Transverse colon (tissue), 4 donors: ENCODE data around the gene RPL19. TPM values are rescaled to one million over a fixed set of nuclear protein-coding genes. Genes with fewer than 3 reads are reported as not detected.

ENCODE experiments used
- DNase-seq: peaks from one replicate; pipeline ENCODE4 v3.0.0-alpha.2; 2019
- H3K27ac ChIP-seq, 4 donors: fragments of 200-600 bp; sonication (generic); 2 replicates each; pipeline ENCODE4 v1.5.1; 2016 to 2018; ENCODE audit warnings: inconsistent platforms in 4 of 4
- H3K27me3 ChIP-seq: fragments of 200-600 bp; sonication (generic); 2 replicates; pipeline ENCODE4 v1.5.1; 2017; ENCODE audit warnings: inconsistent platforms
- H3K36me3 ChIP-seq, 4 donors: fragments of 200-600 bp; sonication (generic); 2 replicates each; pipeline ENCODE4 v1.5.1; 2017 to 2019; ENCODE audit warnings: inconsistent platforms in 4 of 4
- H3K4me1 ChIP-seq, 4 donors: fragments of 200-600 bp; sonication (generic); 2 replicates each; pipeline ENCODE4 v1.5.1; 2017 to 2020; ENCODE audit warnings: inconsistent platforms in 4 of 4
- H3K4me3 ChIP-seq, 4 donors: fragments of 200-600 bp; sonication (generic); 1 replicate in 1 of 4; 2 replicates in 3 of 4; pipeline versions ENCODE4 v1.5.1 to v1.6.1; 2017 to 2019; ENCODE audit warnings: inconsistent platforms in 4 of 4
- H3K9me3 ChIP-seq, 2 donors: fragments of 200-600 bp; sonication (generic); 2 replicates each; pipeline ENCODE4 v1.5.1; 2017 to 2019; ENCODE audit warnings: inconsistent platforms in 2 of 2
- CTCF ChIP-seq, 5 experiments: fragments of 200-600 bp in 3 of 5; fragments of 450-650 bp in 2 of 5; sonication (generic) in 3 of 5; IDR thresholded peaks; 1 replicate in 2 of 5; 2 replicates in 3 of 5; pipeline ENCODE4 v1.5.1; 2016 to 2017; ENCODE audit warnings: antibody characterized with exemption in 5 of 5, inconsistent platforms in 3 of 5, mild to moderate bottlenecking in 2 of 5, moderate library complexity in 1 of 5
- EP300 ChIP-seq: sonication (generic); formaldehyde crosslinking; IDR thresholded peaks from one replicate; pipeline ENCODE4 v1.6.1; 2017; ENCODE audit warnings: antibody characterized with exemption, low read depth
- POLR2A ChIP-seq: fragments of 450-650 bp; IDR thresholded peaks from one replicate; pipeline ENCODE4 v1.6.1; 2016; ENCODE audit warnings: antibody characterized with exemption, mild to moderate bottlenecking, moderate library complexity
- POLR2AphosphoS5 ChIP-seq, 3 donors: sonication (generic); formaldehyde crosslinking; IDR thresholded peaks; one replicate each; pipeline ENCODE4 v1.6.1; 2016; ENCODE audit warnings: antibody characterized with exemption in 3 of 3
- WGBS, 2 donors: methylation state at CpG; one replicate each; pipeline ENCODE4 v1.1.5; 2018; ENCODE audit warnings: low coverage in 1 of 2; 5-methylcytosine and 5-hydroxymethylcytosine counted together
- in situ Hi-C, 4 donors: fragments of 200-750 bp; cut with MboI; loops; one replicate each; pipeline versions ENCODE4 v1.15.0 to v1.15.1; 2017; ENCODE audit warnings: low sequenced_read_pairs in 3 of 4, low pct_ligation_motif_present in 1 of 4, low pct_unique_long_range_greater_than_20kb in 1 of 4
- intact Hi-C: fragments of 100-400 bp; cut with DNase I; formaldehyde crosslinking; loops from one replicate; pipeline ENCODE4 v1.15.1; 2023; ENCODE audit warnings: low total_unique reads
- total RNA-seq, 4 donors: library from RNA; depleted of rRNA; stranded (reverse); fragments of >200 nt; gene quantifications; one replicate each; pipeline ENCODE4 v1.1.0, GENCODE V29; 2016

RPL19 gene
- total RNA-seq, 4 donors from 2014 or later = 1,146 to 2,715 (median 2,002) TPM

- H3K9me3 ChIP-seq = no peaks in the 10 kb centered on the region
- H3K4me3 ChIP-seq = no peak overlapping the region
- H3K27me3 ChIP-seq = peaks cover 23% of the 10 kb centered on the region
- H3K27ac ChIP-seq = no peak overlapping the region
- 58 to 84% methylated on average over 5 to 8 of the region's 8 CpGs for WGBS, 2 donors
- H3K36me3 ChIP-seq = no peaks in the 10 kb centered on the region
- DNase-seq = no peak
- intact Hi-C loops = no loop called here
- TF ChIP-seq CTCF (IDR thresholded peaks at IDR 0.05) (no peak), POLR2A (no peak), EP300 (no peak), POLR2AphosphoS5 (IDR thresholded peaks at IDR 0.05) (no peak)
- in situ Hi-C loops = no loop called here
- no peaks in the 10 kb centered on the region for H3K4me1 ChIP-seq
Measured at GRCh38 chr17:39218906-39219305, 18.8 kb downstream of the RPL19 start.

- TF ChIP-seq CTCF (IDR thresholded peaks at IDR 0.05) = no peak
- TF ChIP-seq POLR2AphosphoS5 (IDR thresholded peaks at IDR 0.05) = no peak
- no peak for TF ChIP-seq POLR2A
- no peak for TF ChIP-seq EP300
- no peak overlapping the region for H3K27ac ChIP-seq
- H3K27me3 ChIP-seq = peaks cover 31% of the 10 kb centered on the region
- in situ Hi-C loops = no loop called here
- DNase-seq = no peak
- 76 to 80% methylated on average over 2 to 8 of the region's 8 CpGs for WGBS, 2 donors
- no peaks in the 10 kb centered on the region for H3K9me3 ChIP-seq
- H3K36me3 ChIP-seq = no peaks in the 10 kb centered on the region
- no peak overlapping the region for H3K4me3 ChIP-seq
- H3K4me1 ChIP-seq = peaks cover 0 to 2% (median 1%) of the 10 kb centered on the region in 4 donors
- intact Hi-C loops = no loop called here
Measured at GRCh38 chr17:39219647-39220154, 19.6 kb downstream of the RPL19 start.

GRCh38 chr17:39221572-39221971 lies 21.5 kb downstream of the RPL19 start:
- peaks cover 43% of the 10 kb centered on the region for H3K27me3 ChIP-seq
- 94% methylated on average over 6 of the region's 6 CpGs; no CpG with 5 or more reads in 1 of the 2 donors for WGBS, 2 donors
- no peaks in the 10 kb centered on the region for H3K9me3 ChIP-seq
- intact Hi-C loops (no loop called here), in situ Hi-C loops (no loop called here)
- no peak overlapping the region for H3K4me3 ChIP-seq
- TF ChIP-seq POLR2A (no peak), CTCF (IDR thresholded peaks at IDR 0.05) (no peak), EP300 (no peak), POLR2AphosphoS5 (IDR thresholded peaks at IDR 0.05) (no peak)
- no peak overlapping the region for H3K27ac ChIP-seq
- H3K36me3 ChIP-seq = no peaks in the 10 kb centered on the region
- no peak for DNase-seq
- peaks cover 3 to 20% (median 16%) of the 10 kb centered on the region in 4 donors for H3K4me1 ChIP-seq

GRCh38 chr17:39222151-39222550 lies 22.1 kb downstream of the RPL19 start:
- H3K27ac ChIP-seq = no peak overlapping the region
- intact Hi-C loops (no loop called here), in situ Hi-C loops (no loop called here)
- H3K36me3 ChIP-seq = no peaks in the 10 kb centered on the region
- 83% methylated on average over 6 of the region's 7 CpGs; no CpG with 5 or more reads in 1 of the 2 donors for WGBS, 2 donors
- H3K4me3 ChIP-seq = no peak overlapping the region
- peaks cover 48% of the 10 kb centered on the region for H3K27me3 ChIP-seq
- H3K9me3 ChIP-seq = no peaks in the 10 kb centered on the region
- H3K4me1 ChIP-seq = peaks cover 3 to 20% (median 16%) of the 10 kb centered on the region in 4 donors
- no peak for DNase-seq
- no peak for TF ChIP-seq POLR2AphosphoS5 (IDR thresholded peaks at IDR 0.05)
- TF ChIP-seq EP300 = no peak
- TF ChIP-seq POLR2A = no peak
- no peak for TF ChIP-seq CTCF (IDR thresholded peaks at IDR 0.05)
